ENCODE data around the gene KCNQ5. TPM values are rescaled to one million over a fixed set of nuclear protein-coding genes. Genes with fewer than 3 reads are reported as not detected.
"Not testable (repeated sequence)": the region's sequence is repeated elsewhere in the genome, so short reads cannot be mapped to it uniquely, and the experiment has no call there.

The KCNQ5 gene
- total RNA-seq, 2 donors from 2014 or later: 0.67 TPM; not detected in 1

GRCh38 chr6:72886170-72886569 lies 264.3 kb downstream of the KCNQ5 start:
- Histone ChIP-seq H3K27me3 (no peaks in the 10 kb centered on the region), H3K36me3 (no peaks in the 10 kb centered on the region), H3K4me3 (no peak overlapping the region), H3K27ac (no peak overlapping the region), H3K9me3 (no peaks in the 10 kb centered on the region), H3K4me1 (no peaks in the 10 kb centered on the region)
- no peak for TF ChIP-seq CTCF (IDR thresholded peaks at IDR 0.05)
- DNase-seq (ENCODE audit: low spot score): no peak

- Histone ChIP-seq H3K27me3 (no peaks in the 10 kb centered on the region), H3K36me3 (no peaks in the 10 kb centered on the region), H3K9me3 (no peaks in the 10 kb centered on the region), H3K4me3 (no peak overlapping the region), H3K4me1 (no peaks in the 10 kb centered on the region), H3K27ac (no peak overlapping the region)
- DNase-seq (ENCODE audit: low spot score): no peak
- TF ChIP-seq CTCF (IDR thresholded peaks at IDR 0.05): no peak
These were observed 268.4 kb downstream of the KCNQ5 start for GRCh38 chr6:72890233-72890632.

GRCh38 chr6:72890671-72891070 lies 268.8 kb downstream of the KCNQ5 start:
- no peaks in the 10 kb centered on the region for H3K27me3 ChIP-seq
- no peak overlapping the region for H3K27ac ChIP-seq
- H3K4me3 ChIP-seq: no peak overlapping the region
- H3K9me3 ChIP-seq: no peaks in the 10 kb centered on the region
- H3K4me1 ChIP-seq: no peaks in the 10 kb centered on the region
- TF ChIP-seq CTCF (IDR thresholded peaks at IDR 0.05): no peak
- no peak for DNase-seq (ENCODE audit: low spot score)
- no peaks in the 10 kb centered on the region for H3K36me3 ChIP-seq

- no peak for TF ChIP-seq CTCF (IDR thresholded peaks at IDR 0.05)
- H3K4me1 ChIP-seq: no peaks in the 10 kb centered on the region
- H3K4me3 ChIP-seq: no peak overlapping the region
- H3K9me3 ChIP-seq: no peaks in the 10 kb centered on the region
- DNase-seq (ENCODE audit: low spot score): no peak
- no peak overlapping the region for H3K27ac ChIP-seq
- H3K36me3 ChIP-seq: no peaks in the 10 kb centered on the region
- H3K27me3 ChIP-seq: no peaks in the 10 kb centered on the region
These were observed 271.0 kb downstream of the KCNQ5 start for GRCh38 chr6:72892901-72893300.

GRCh38 chr6:72894091-72894490 lies 272.2 kb downstream of the KCNQ5 start:
- Histone ChIP-seq H3K27me3 (no peaks in the 10 kb centered on the region), H3K4me1 (no peaks in the 10 kb centered on the region), H3K9me3 (peaks cover 0 to 9% of the 10 kb centered on the region in 2 donors), H3K4me3 (no peak overlapping the region), H3K27ac (no peak overlapping the region), H3K36me3 (no peaks in the 10 kb centered on the region)
- TF ChIP-seq CTCF (IDR thresholded peaks at IDR 0.05): no peak
- DNase-seq (ENCODE audit: low spot score): no peak

GRCh38 chr6:72898313-72898712 lies 276.4 kb downstream of the KCNQ5 start:
- DNase-seq (ENCODE audit: low spot score); H3K36me3 ChIP-seq; H3K27ac ChIP-seq; H3K4me3 ChIP-seq; H3K4me1 ChIP-seq; H3K27me3 ChIP-seq: not testable (repeated sequence)
- H3K9me3 ChIP-seq: peaks cover 0 to 13% of the 10 kb centered on the region in 2 donors
